K562 (cell line): ENCODE measurements around the gene AHCYL1. TPM values are rescaled to one million over a fixed set of nuclear protein-coding genes. Genes with fewer than 3 reads are reported as not detected.

Experiments
- CC2D1A ChIP-seq: fragments of 450-650 bp; IDR thresholded peaks from 2 replicates; pipeline ENCODE4 v1.6.1; 2017; ENCODE audit warnings: mild to moderate bottlenecking
- CHAMP1 ChIP-seq: fragments of 450-650 bp; IDR thresholded peaks from 2 replicates; pipeline ENCODE4 v1.6.1; 2016; ENCODE audit warnings: mild to moderate bottlenecking
- CREBBP ChIP-seq: IDR thresholded peaks from one replicate; pipeline ENCODE4 v1.6.1; 2012; ENCODE audit warnings: low read depth, mild to moderate bottlenecking, control low read depth, inconsistent platforms, low read length
- CTCFL ChIP-seq: IDR thresholded peaks from 2 replicates; pipeline ENCODE4 v1.6.1; 2011; ENCODE audit warnings: borderline replicate concordance, low read depth, mild to moderate bottlenecking, moderate library complexity, low read length; ENCODE audit not compliant: insufficient read depth, poor library complexity, severe bottlenecking
- EP300 ChIP-seq: IDR thresholded peaks from 2 replicates; pipeline ENCODE4 v1.6.1; 2012; ENCODE audit warnings: low read length, improper control_type of control experiment
- FOXK2 ChIP-seq, 2 experiments: fragments of 450-650 bp; IDR thresholded peaks in 1 of 2; conservative IDR thresholded peaks in 1 of 2; 2 replicates each; pipeline ENCODE4 v1.6.1; 2016; ENCODE audit warnings: low read depth in 2 of 2, mild to moderate bottlenecking in 1 of 2
- MTA1 ChIP-seq: fragments of 450-650 bp; IDR thresholded peaks from 2 replicates; pipeline ENCODE4 v1.6.1; 2017; ENCODE audit warnings: borderline replicate concordance
- NBN ChIP-seq: fragments of 450-650 bp; IDR thresholded peaks from 2 replicates; pipeline ENCODE4 v1.6.1; 2016; ENCODE audit warnings: low read depth, mild to moderate bottlenecking
- SIRT6 ChIP-seq: IDR thresholded peaks from one replicate; pipeline ENCODE4 v1.6.1; 2012; ENCODE audit warnings: low read depth, mild to moderate bottlenecking, control low read depth, inconsistent platforms, low read length, moderate library complexity
- SMARCB1 ChIP-seq: IDR thresholded peaks from 2 replicates; pipeline ENCODE4 v1.6.1; 2011; ENCODE audit warnings: improper control_type of control experiment, low read depth; ENCODE audit not compliant: insufficient read length
- STAT6 ChIP-seq: sonication (generic); formaldehyde crosslinking; IDR thresholded peaks from 2 replicates; pipeline ENCODE4 v1.8.1; 2023; ENCODE audit warnings: mild to moderate bottlenecking, missing genetic modification reagents
- TCF15 ChIP-seq: fragments of 250-450 bp; sonication (Bioruptor Pico); IDR thresholded peaks from 2 replicates; pipeline ENCODE4 v1.8.0; 2022; ENCODE audit warnings: moderate library complexity, mild to moderate bottlenecking, inconsistent platforms
- TFE3 ChIP-seq: fragments of 450-650 bp; formaldehyde crosslinking; IDR thresholded peaks from 2 replicates; pipeline ENCODE4 v1.4.0; 2020; ENCODE audit warnings: mild to moderate bottlenecking, mixed read lengths
- ZBTB1 ChIP-seq: sonication (generic); formaldehyde crosslinking; IDR thresholded peaks from 2 replicates; pipeline ENCODE4 v1.8.1; 2023; ENCODE audit warnings: missing genetic modification reagents, low read depth, mild to moderate bottlenecking, borderline replicate concordance
- ZNF212 ChIP-seq: fragments of 450-650 bp; formaldehyde crosslinking; IDR thresholded peaks from 2 replicates; pipeline ENCODE4 v1.4.0; 2020; ENCODE audit warnings: mild to moderate bottlenecking
- ZNF561 ChIP-seq: fragments of 450-650 bp; formaldehyde crosslinking; conservative IDR thresholded peaks from 2 replicates; pipeline ENCODE4 v1.4.0; 2020; ENCODE audit warnings: mild to moderate bottlenecking, moderate library complexity
- ZNF76 ChIP-seq: fragments of 250-450 bp; sonication (Bioruptor Pico); IDR thresholded peaks from 2 replicates; pipeline ENCODE4 v1.4.0; 2020; ENCODE audit warnings: mild to moderate bottlenecking, moderate library complexity, borderline replicate concordance
- polyA plus RNA-seq, 8 experiments: library from polyadenylated mRNA; depleted of rRNA in 4 of 8; stranded (reverse) in 5 of 8; unstranded in 3 of 8; fragments of >200 nt; fragmentation: Nextera tagmentation in 2 of 8; fragmentation: Illumina TruSeq in 1 of 8; extraction: Ambion mirVana in 2 of 8; extraction: Trizol in 1 of 8; gene quantifications; 2 replicates each; pipeline versions ENCODE4 v1.2.1 to v1.2.3, GENCODE V29; 2011 to 2014; ENCODE audit warnings: inconsistent platforms in 1 of 8, missing spikeins in 1 of 8
- total RNA-seq, 7 experiments: library from RNA; depleted of rRNA in 6 of 7; stranded (reverse); fragments of >200 nt in 6 of 7; fragmentation: Illumina TruSeq in 2 of 7; extraction: Trizol in 2 of 7; gene quantifications; 2 replicates each; pipeline versions ENCODE4 v1.2.1 to v1.2.3, GENCODE V29; 2011 to 2021; ENCODE audit warnings: low replicate concordance in 1 of 7

The AHCYL1 gene
- total and polyA plus RNA-seq, 9 of the 15 experiments (the other 6 are each of a cell fraction or from before 2014, with no cell fraction given): 27.3 to 118 (median 44.5) TPM

GRCh38 chr1:110034451-110035235 is 50.1 kb downstream of the AHCYL1 start, which contains the start of gene STRIP1 (continued):
- no peak for TF ChIP-seq CHAMP1
- peak; percentile 52; the same call in 1 of the 2 replicates for TF ChIP-seq ZNF76
- TF ChIP-seq STAT6 (CRISPR knock-in tag): no peak
- TF ChIP-seq CTCFL: no peak
- no peak for TF ChIP-seq SIRT6
- peak; percentile 100 for TF ChIP-seq FOXK2 (conservative IDR thresholded peaks at IDR 0.05 in 1 of 2, IDR thresholded peaks at IDR 0.05 in 1 of 2; ENCODE audit: low read depth in 2 of 2)
- no peak for TF ChIP-seq CC2D1A
- no peak for TF ChIP-seq SMARCB1
- no peak for TF ChIP-seq ZNF561 (CRISPR knock-in tag)
- TF ChIP-seq MTA1: no peak
- TF ChIP-seq CREBBP: no peak
- TF ChIP-seq ZBTB1 (CRISPR knock-in tag): no peak
- no peak; the same call in none of the 2 replicates for TF ChIP-seq EP300
- no peak for TF ChIP-seq TCF15 (CRISPR knock-in tag)
- TF ChIP-seq TFE3 (CRISPR knock-in tag): no peak
- TF ChIP-seq ZNF212 (CRISPR knock-in tag): 0 out of 2 replicates have a peak, but pooled peaks have one; percentile 28
- TF ChIP-seq NBN: no peak
